GM13977 (cell line): Measurements from ENCODE around the gene GSTP1.

Experiments used
- DNase-seq: peaks from one replicate; pipeline ENCODE4 v3.0.0; 2012; ENCODE audit warnings: low spot score
- CTCF ChIP-seq: IDR thresholded peaks from 2 replicates; pipeline ENCODE4 v1.5.1; 2012; ENCODE audit warnings: mild to moderate bottlenecking, control low read depth; ENCODE audit not compliant: insufficient read depth; ENCODE audit errors: extremely low read depth, missing control alignments
- in situ Hi-C: fragments of 300-500 bp; cut with MboI; formaldehyde crosslinking; loops from one replicate; pipeline ENCODE4 v1.12.0; 2022; ENCODE audit warnings: low sequenced_read_pairs, low pct_unique_long_range_greater_than_20kb, mixed read lengths, inconsistent platforms; ENCODE audit not compliant: unreplicated experiment

GSTP1 gene

GRCh38 chr11:67634366-67635230 lies 51.0 kb downstream of the GSTP1 start:
- no peak for DNase-seq
- in situ Hi-C loops = no loop called here
- no peak for TF ChIP-seq CTCF

GRCh38 chr11:67635231-67635521 lies 51.6 kb downstream of the GSTP1 start:
- in situ Hi-C loops = no loop called here
- DNase-seq = no peak
- no peak for TF ChIP-seq CTCF
